SJSA1 (cell line): ENCODE measurements around the gene ADCY1. TPM values are rescaled to one million over a fixed set of nuclear protein-coding genes. Genes with fewer than 3 reads are reported as not detected.

ENCODE experiments used
- DNase-seq, 2 experiments: peaks; one replicate each; pipeline ENCODE4 v3.0.0-alpha.2; 2015 to 2020; ENCODE audit warnings: low spot score in 2 of 2, low read depth in 1 of 2
- H3K27ac ChIP-seq: fragments of 250-450 bp; sonication (Bioruptor Pico); 2 replicates; pipeline ENCODE4 v1.5.1; 2020; ENCODE audit warnings: mild to moderate bottlenecking, moderate library complexity
- H3K27me3 ChIP-seq: fragments of 250-450 bp; sonication (Bioruptor Pico); replicated peaks from 2 replicates; pipeline ENCODE4 v1.5.1; 2020; ENCODE audit warnings: mild to moderate bottlenecking, moderate library complexity
- H3K36me3 ChIP-seq: fragments of 250-450 bp; sonication (Bioruptor Pico); 2 replicates; pipeline ENCODE4 v1.5.1; 2020; ENCODE audit warnings: mild to moderate bottlenecking
- H3K4me1 ChIP-seq: fragments of 250-450 bp; sonication (Bioruptor Pico); replicated peaks from 2 replicates; pipeline ENCODE4 v1.6.1; 2021; ENCODE audit warnings: mild to moderate bottlenecking
- H3K4me3 ChIP-seq: fragments of 250-450 bp; sonication (Bioruptor Pico); 2 replicates; pipeline ENCODE4 v1.5.1; 2020; ENCODE audit warnings: mild to moderate bottlenecking
- H3K9me3 ChIP-seq: fragments of 250-450 bp; sonication (Bioruptor Pico); replicated peaks from 2 replicates; pipeline ENCODE4 v1.5.1; 2020; ENCODE audit warnings: mild to moderate bottlenecking
- total RNA-seq: library from RNA; depleted of rRNA; stranded (reverse); fragments of >200 nt; shearing (Covaris generic); gene quantifications from 2 replicates; pipeline ENCODE4 v1.2.3, GENCODE V29; 2014

The ADCY1 gene
- total RNA-seq, 1 experiment from 2014 or later = 0.05 TPM

GRCh38 chr7:45701701-45702510, 127.7 kb downstream of the ADCY1 start:
- Histone ChIP-seq H3K9me3 (no peaks in the 10 kb centered on the region), H3K27ac (no peak overlapping the region), H3K4me3 (no peak overlapping the region), H3K27me3 (peaks cover 25% of the 10 kb centered on the region), H3K36me3 (no peaks in the 10 kb centered on the region), H3K4me1 (no peaks in the 10 kb centered on the region)
- peak in 1 of 2 experiments; percentile 16 for DNase-seq

DNA sequence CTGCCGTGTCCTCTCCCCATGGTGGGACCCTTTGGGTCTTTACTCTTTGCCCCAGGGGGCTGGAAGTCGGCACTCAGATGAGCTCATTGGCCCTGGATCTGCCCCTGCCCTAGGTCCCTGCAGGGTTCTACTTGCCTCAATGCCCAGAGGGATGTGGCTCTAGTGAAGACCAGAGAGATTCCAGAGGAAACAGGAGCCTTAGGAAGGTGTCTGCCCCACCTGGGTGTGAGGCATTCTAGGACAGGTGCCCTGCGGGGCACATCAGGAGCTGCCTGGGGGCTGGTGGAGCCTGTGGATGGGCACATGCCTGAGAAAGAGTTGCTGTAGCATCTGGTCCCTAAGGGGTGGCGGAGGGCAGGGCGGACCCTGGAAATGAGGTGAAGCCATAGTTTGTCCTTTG, 128.6 kb downstream of the ADCY1 start:
- DNase-seq = peak in 1 of 2 experiments; percentile 12
- Histone ChIP-seq H3K36me3 (no peaks in the 10 kb centered on the region), H3K4me1 (no peaks in the 10 kb centered on the region), H3K27me3 (peaks cover 25% of the 10 kb centered on the region), H3K27ac (no peak overlapping the region), H3K9me3 (no peaks in the 10 kb centered on the region), H3K4me3 (no peak overlapping the region)

DNA sequence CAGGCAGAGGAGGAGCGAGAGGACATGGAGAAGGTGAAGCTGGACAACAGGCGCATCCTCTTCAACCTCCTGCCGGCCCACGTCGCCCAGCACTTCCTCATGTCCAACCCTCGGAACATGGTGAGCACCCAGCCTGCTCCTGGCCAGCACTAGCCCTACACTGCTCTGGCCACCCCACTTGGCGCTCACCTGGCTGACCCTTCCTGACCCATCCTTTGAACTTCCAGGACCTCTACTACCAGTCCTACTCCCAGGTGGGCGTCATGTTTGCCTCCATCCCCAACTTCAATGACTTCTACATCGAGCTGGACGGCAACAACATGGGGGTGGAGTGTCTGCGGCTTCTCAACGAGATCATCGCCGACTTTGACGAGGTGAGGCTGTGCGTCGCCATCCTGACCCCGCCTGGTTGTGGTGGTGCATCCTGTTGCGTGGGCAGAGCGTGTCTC, 129.2 kb downstream of the ADCY1 start:
- Histone ChIP-seq H3K27me3 (peaks cover 25% of the 10 kb centered on the region), H3K4me1 (no peaks in the 10 kb centered on the region), H3K27ac (no peak overlapping the region), H3K36me3 (no peaks in the 10 kb centered on the region), H3K4me3 (no peak overlapping the region), H3K9me3 (no peaks in the 10 kb centered on the region)
- DNase-seq = peak in 1 of 2 experiments; percentile 28

- peak in 1 of 2 experiments; percentile 26 for DNase-seq
- Histone ChIP-seq H3K27ac (no peak overlapping the region), H3K9me3 (no peaks in the 10 kb centered on the region)
These were observed 129.9 kb downstream of the ADCY1 start for GRCh38 chr7:45703911-45704682.

GRCh38 chr7:45704683-45705016, 130.5 kb downstream of the ADCY1 start:
- Histone ChIP-seq H3K4me1 (no peaks in the 10 kb centered on the region), H3K36me3 (no peaks in the 10 kb centered on the region), H3K4me3 (no peak overlapping the region), H3K27me3 (peaks cover 25% of the 10 kb centered on the region), H3K9me3 (no peaks in the 10 kb centered on the region), H3K27ac (no peak overlapping the region)
- no peak for DNase-seq

More at GRCh38 chr7:45703911-45704682, 129.9 kb downstream of the ADCY1 start:
- H3K27me3 ChIP-seq = peaks cover 25% of the 10 kb centered on the region
- no peak overlapping the region for H3K4me3 ChIP-seq
- H3K4me1 ChIP-seq = no peaks in the 10 kb centered on the region
- no peaks in the 10 kb centered on the region for H3K36me3 ChIP-seq

GRCh38 chr7:45708046-45708950, 134.1 kb downstream of the ADCY1 start:
- peak in 1 of 2 experiments; percentile 28 for DNase-seq
- Histone ChIP-seq H3K4me3 (no peak overlapping the region), H3K27ac (no peak overlapping the region), H3K9me3 (no peaks in the 10 kb centered on the region), H3K27me3 (peaks cover 10% of the 10 kb centered on the region), H3K4me1 (no peaks in the 10 kb centered on the region), H3K36me3 (no peaks in the 10 kb centered on the region)

DNA sequence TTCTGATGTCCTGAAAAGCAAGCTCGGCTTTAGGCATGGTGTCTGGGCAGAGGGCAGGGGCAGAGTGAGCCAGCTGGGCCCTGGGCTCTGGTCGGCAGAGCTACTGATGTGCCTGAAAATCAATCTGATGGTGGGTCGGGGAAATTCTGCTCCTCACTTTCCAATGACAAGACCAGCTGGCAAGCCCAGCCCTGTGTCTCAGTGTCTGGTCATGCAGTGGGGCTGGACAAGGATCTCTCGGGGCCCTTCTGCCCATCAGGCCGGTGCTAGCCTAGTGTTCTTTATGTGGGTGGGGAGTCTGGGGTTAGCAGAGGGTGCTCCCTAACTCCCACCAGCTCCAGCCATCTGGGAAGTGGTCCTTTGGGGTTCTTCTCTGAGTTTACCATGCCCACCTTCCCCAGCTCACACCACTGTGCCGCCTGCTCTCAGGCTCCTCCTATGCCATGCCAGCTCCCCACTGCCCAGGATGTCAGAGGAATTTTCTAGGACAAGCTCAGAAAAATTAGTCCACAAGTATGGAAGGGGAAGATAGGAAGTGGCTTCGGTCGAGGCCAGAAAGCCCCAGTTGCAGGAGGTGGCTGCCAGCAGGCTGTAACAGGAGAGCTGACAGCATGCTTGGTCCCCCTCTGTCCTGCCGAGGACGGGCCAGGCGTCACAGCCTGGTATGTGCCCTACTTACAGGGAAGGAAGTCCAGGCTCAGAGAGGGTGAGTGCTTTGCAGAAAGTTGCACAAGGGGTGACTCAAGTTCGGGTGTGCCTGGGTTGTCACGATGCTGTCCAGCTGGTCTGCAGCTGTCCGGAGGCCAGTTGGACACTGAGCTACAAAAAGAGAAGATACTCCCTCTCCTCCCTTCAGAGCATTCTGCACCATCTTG, 135.2 kb downstream of the ADCY1 start:
- peaks cover 10% of the 10 kb centered on the region for H3K27me3 ChIP-seq
- H3K36me3 ChIP-seq = no peaks in the 10 kb centered on the region
- H3K27ac ChIP-seq = no peak overlapping the region
- H3K9me3 ChIP-seq = no peaks in the 10 kb centered on the region
- H3K4me1 ChIP-seq = no peaks in the 10 kb centered on the region
- DNase-seq = peak in 1 of 2 experiments; percentile 30
- H3K4me3 ChIP-seq = no peak overlapping the region

DNA sequence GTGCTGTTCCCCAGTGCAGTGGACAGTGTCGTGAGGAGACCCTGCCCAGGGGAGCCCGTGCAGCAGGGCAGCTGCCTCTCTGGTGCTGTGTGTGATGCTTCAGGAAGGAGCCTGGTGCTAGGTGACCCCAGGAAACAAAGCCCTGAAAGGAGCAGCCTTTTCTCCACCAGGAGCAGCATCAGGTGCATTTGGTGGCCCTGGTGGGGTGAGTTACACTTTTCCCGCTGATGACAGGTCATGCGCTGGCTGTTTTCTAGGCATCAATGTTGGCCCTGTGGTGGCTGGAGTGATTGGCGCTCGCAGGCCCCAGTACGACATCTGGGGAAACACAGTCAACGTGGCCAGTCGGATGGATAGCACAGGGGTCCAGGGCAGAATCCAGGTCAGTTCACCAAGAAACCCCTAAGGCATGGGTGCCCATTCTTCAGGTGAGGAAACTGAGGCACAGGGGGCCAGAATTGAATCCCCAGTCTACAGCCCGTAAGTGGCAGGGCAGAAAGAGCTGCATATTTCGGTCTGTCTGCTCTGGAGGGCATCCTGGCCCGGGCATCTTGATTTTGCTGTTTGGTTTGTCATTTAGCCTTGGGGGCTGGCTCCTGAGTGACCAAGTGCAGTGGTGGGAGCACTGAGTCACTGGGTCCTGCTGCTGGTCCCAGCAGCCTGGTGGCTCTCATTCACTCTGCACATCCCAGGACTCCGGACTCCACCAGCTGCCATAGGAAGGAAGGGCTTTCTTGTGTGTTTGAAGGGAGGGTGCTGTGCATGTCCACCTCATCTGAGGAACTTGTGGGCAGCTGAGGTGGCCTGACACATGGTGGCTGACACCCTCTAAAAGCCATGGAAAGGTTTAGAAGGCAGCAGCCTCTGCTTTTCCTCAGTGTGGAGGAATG, 136.3 kb downstream of the ADCY1 start:
- H3K4me3 ChIP-seq = no peak overlapping the region
- H3K4me1 ChIP-seq = no peaks in the 10 kb centered on the region
- H3K27me3 ChIP-seq = peaks cover 6% of the 10 kb centered on the region; the same call in 1 of the 2 replicates
- peak in 1 of 2 experiments; percentile 31 for DNase-seq
- H3K36me3 ChIP-seq = no peaks in the 10 kb centered on the region
- H3K27ac ChIP-seq = no peak overlapping the region
- no peaks in the 10 kb centered on the region for H3K9me3 ChIP-seq

DNA sequence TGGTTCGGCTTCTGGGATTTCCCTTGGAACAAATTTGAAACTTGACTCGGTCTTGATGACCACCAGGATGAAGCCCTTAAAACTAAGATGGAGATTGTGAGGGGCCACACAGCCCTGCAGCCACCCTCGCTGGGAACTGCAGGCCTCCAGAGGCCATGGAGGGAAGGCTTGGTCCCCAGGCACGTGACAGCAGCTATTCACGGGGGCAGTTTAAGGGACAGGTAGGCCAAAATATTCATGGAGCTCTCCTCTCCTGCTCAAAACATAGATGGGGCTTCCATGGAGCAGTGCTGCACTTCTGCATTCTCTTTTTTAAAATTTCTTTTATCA, 137.0 kb downstream of the ADCY1 start:
- no peaks in the 10 kb centered on the region for H3K36me3 ChIP-seq
- peak in 1 of 2 experiments; percentile 25 for DNase-seq
- no peaks in the 10 kb centered on the region for H3K4me1 ChIP-seq
- H3K4me3 ChIP-seq = no peak overlapping the region
- no peak overlapping the region for H3K27ac ChIP-seq
- peaks cover under 1% of the 10 kb centered on the region; the same call in 1 of the 2 replicates for H3K27me3 ChIP-seq
- no peaks in the 10 kb centered on the region for H3K9me3 ChIP-seq

DNA sequence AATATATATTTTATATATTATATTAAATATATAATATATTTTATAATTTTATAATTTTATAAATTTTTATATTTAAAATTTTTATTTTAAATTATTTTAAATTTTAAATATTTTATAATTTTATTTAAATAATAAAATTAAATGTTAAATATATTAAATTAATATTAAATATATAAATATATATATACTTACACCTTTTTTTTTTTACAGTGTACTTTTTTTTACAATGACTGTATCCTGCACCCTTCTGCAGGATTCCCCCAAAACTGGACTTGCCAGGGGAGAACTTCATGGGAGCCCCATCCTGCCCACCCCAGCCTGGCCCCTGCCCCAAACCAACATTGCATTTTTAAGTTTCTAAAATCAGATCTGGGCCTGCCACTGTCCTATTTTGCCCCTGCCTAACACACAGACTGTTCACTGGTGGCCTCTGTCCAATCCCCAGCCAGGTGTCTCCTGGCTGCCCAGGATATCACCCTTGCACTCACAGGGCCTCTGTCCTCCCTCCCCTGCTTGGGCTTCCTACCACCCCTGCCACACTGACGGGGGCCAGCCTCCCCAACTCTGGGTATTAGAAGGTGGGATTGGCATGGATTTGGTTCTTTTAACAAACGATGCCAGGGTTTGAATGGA, 138.0 kb downstream of the ADCY1 start:
- Histone ChIP-seq H3K27me3 (no peaks in the 10 kb centered on the region; the same call in 1 of the 2 replicates), H3K9me3 (no peaks in the 10 kb centered on the region), H3K4me1 (no peaks in the 10 kb centered on the region), H3K36me3 (no peaks in the 10 kb centered on the region), H3K4me3 (no peak overlapping the region), H3K27ac (no peak overlapping the region)
- DNase-seq = peak in 1 of 2 experiments; percentile 30

DNA sequence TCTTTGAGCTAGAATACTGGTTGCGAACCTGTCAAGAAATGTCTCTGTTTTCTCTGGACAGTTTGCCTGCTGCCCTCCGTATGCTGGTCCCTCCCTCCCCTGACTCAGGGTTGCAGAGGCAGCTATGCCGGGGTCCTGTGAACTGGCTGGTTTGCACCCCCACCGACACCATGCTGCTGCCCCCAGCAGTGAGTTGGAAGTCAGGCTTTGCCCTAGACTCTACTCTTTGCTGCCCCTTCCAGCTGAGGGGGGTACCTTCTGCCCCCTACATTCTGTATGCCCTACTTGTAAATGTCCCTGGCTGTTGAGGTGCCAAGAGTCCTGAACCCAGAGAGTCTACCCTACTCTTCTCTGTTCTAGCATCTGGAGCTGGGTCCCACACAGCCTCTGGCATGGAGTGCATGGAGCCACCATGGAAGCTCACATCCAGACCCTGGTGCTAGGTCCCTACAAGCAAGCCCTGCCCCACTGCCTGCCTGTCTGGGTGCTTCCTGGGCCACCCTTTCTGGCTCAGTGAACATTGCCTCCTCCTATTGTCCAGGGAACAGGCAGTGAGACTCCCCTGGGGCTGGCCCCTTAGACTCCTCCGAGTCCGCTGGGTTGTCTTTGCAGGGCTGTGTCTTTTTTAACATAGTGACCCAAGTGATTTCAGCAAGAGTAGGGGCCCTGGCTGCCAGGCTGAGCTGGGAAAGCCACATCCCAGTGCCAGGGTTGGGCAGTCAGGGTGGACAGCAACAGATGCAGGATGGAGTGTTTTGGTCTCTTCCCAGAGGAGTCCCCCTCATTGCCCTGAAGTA, 138.9 kb downstream of the ADCY1 start:
- H3K9me3 ChIP-seq = no peaks in the 10 kb centered on the region
- no peaks in the 10 kb centered on the region for H3K27me3 ChIP-seq
- DNase-seq = peak in 1 of 2 experiments; percentile 30
- no peak overlapping the region for H3K4me3 ChIP-seq
- no peak overlapping the region for H3K27ac ChIP-seq
- H3K4me1 ChIP-seq = no peaks in the 10 kb centered on the region
- H3K36me3 ChIP-seq = no peaks in the 10 kb centered on the region
